DOHH2 (cell line): ENCODE measurements around the gene CMKLR1.

Experiments used
- H3F3A ChIP-seq: fragments of 200-600 bp; sonication (generic), shearing (Covaris generic); 2 replicates; pipeline ENCODE4 v1.6.0; 2016; ENCODE audit warnings: antibody characterized with exemption, mild to moderate bottlenecking; ENCODE audit not compliant: control insufficient read depth, insufficient read depth
- H3K27ac ChIP-seq: fragments of 200-600 bp; sonication (generic); 2 replicates; pipeline ENCODE4 v1.5.1; 2014; ENCODE audit warnings: low read depth, mild to moderate bottlenecking, low read length, moderate library complexity
- H3K27me3 ChIP-seq: fragments of 200-600 bp; sonication (generic); 2 replicates; pipeline ENCODE4 v1.6.1; 2014; ENCODE audit warnings: mild to moderate bottlenecking, low read length, mixed read lengths; ENCODE audit not compliant: control insufficient read depth
- H3K36me3 ChIP-seq: fragments of 200-600 bp; sonication (generic); 2 replicates; pipeline ENCODE4 v1.6.1; 2014; ENCODE audit warnings: mild to moderate bottlenecking, low read length, moderate library complexity, mixed read lengths; ENCODE audit not compliant: control insufficient read depth
- H3K4me1 ChIP-seq: fragments of 200-600 bp; sonication (generic); 2 replicates; pipeline ENCODE4 v1.6.1; 2014; ENCODE audit warnings: mild to moderate bottlenecking, low read length, mixed read lengths; ENCODE audit not compliant: control insufficient read depth
- H3K4me2 ChIP-seq: fragments of 200-600 bp; sonication (generic); 2 replicates; pipeline ENCODE4 v1.6.0; 2014; ENCODE audit warnings: mild to moderate bottlenecking, low read length, moderate library complexity
- H3K4me3 ChIP-seq: fragments of 200-600 bp; sonication (generic); 2 replicates; pipeline ENCODE4 v1.5.1; 2014; ENCODE audit warnings: mild to moderate bottlenecking, low read length, mixed read lengths
- H3K79me2 ChIP-seq: fragments of 200-600 bp; sonication (generic); 2 replicates; pipeline ENCODE4 v1.6.1; 2014; ENCODE audit warnings: mild to moderate bottlenecking, low read length, mixed read lengths; ENCODE audit not compliant: control insufficient read depth
- H3K9me2 ChIP-seq: fragments of 200-600 bp; sonication (generic); replicated peaks from 2 replicates; pipeline ENCODE4 v1.6.1; 2014; ENCODE audit warnings: mild to moderate bottlenecking, low read length, mixed read lengths; ENCODE audit not compliant: control insufficient read depth
- H3K9me3 ChIP-seq: fragments of 200-600 bp; sonication (generic); 2 replicates; pipeline ENCODE4 v1.6.1; 2014; ENCODE audit warnings: antibody characterized with exemption, low read length, mixed read lengths; ENCODE audit not compliant: control insufficient read depth, insufficient read depth
- H4K20me1 ChIP-seq: fragments of 200-600 bp; sonication (generic); 2 replicates; pipeline ENCODE4 v1.6.0; 2014; ENCODE audit warnings: low read depth, mild to moderate bottlenecking, antibody characterized with exemption, low read length, moderate library complexity; ENCODE audit not compliant: control insufficient read depth, insufficient read depth
- CTCF ChIP-seq: fragments of 200-600 bp; sonication (generic); IDR thresholded peaks from one replicate; pipeline ENCODE4 v1.5.1; 2014; ENCODE audit warnings: antibody characterized with exemption, mild to moderate bottlenecking, low read depth, low read length; ENCODE audit not compliant: poor library complexity, severe bottlenecking
- EZH2phosphoT487 ChIP-seq: fragments of 200-600 bp; sonication (generic); IDR thresholded peaks from 2 replicates; pipeline ENCODE4 v1.6.1; 2017; ENCODE audit warnings: borderline replicate concordance, mild to moderate bottlenecking, antibody characterized with exemption, low read length, moderate library complexity, mixed read lengths

CMKLR1 gene

GRCh38 chr12:108341854-108342847 lies 3.0 kb upstream of the CMKLR1 start:
- H3K4me2 ChIP-seq = no peak overlapping the region
- TF ChIP-seq EZH2phosphoT487 (no peak), CTCF (no peak)
- H3K9me3 ChIP-seq = no peaks in the 10 kb centered on the region

DNA sequence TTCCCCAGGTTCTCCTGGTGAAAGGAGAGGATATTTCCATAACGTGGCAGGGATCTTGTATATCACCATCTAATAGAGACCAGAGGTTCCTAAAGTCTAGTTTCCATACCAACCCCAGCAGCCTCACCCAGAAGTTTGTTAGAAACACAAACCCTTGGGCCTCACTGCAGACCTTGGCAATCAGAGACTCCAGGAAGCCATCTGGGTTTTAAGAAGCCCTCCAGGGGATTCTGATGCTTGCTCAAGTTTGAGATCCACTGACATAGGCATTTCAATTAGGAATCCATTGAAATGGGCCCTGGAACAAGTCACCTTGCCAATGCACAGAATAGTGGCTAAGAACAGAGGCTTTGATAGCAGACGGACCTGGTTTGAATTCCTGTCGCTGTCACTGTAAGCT lies 2.2 kb upstream of the CMKLR1 start:
- H3K4me2 ChIP-seq = no peak overlapping the region
- H3K4me3 ChIP-seq = no peak overlapping the region
- H3K79me2 ChIP-seq = no peaks in the 10 kb centered on the region
- H3K9me2 ChIP-seq = no peaks in the 10 kb centered on the region
- H3F3A ChIP-seq = no peaks in the 10 kb centered on the region
- TF ChIP-seq CTCF (no peak), EZH2phosphoT487 (no peak)
- no peaks in the 10 kb centered on the region for H3K36me3 ChIP-seq
- H3K27me3 ChIP-seq = peaks cover 31% of the 10 kb centered on the region
- H3K4me1 ChIP-seq = no peaks in the 10 kb centered on the region
- no peak overlapping the region for H3K27ac ChIP-seq
- H3K9me3 ChIP-seq = no peaks in the 10 kb centered on the region
- H4K20me1 ChIP-seq = no peaks in the 10 kb centered on the region

More at GRCh38 chr12:108341854-108342847, 3.0 kb upstream of the CMKLR1 start:
- H3K27me3 ChIP-seq = peaks cover 31% of the 10 kb centered on the region
- no peak overlapping the region for H3K27ac ChIP-seq
- no peaks in the 10 kb centered on the region for H3K79me2 ChIP-seq
- H3F3A ChIP-seq = no peaks in the 10 kb centered on the region
- no peaks in the 10 kb centered on the region for H3K36me3 ChIP-seq
- no peaks in the 10 kb centered on the region for H3K9me2 ChIP-seq
- H3K4me3 ChIP-seq = no peak overlapping the region
- H3K4me1 ChIP-seq = no peaks in the 10 kb centered on the region
- H4K20me1 ChIP-seq = no peaks in the 10 kb centered on the region

DNA sequence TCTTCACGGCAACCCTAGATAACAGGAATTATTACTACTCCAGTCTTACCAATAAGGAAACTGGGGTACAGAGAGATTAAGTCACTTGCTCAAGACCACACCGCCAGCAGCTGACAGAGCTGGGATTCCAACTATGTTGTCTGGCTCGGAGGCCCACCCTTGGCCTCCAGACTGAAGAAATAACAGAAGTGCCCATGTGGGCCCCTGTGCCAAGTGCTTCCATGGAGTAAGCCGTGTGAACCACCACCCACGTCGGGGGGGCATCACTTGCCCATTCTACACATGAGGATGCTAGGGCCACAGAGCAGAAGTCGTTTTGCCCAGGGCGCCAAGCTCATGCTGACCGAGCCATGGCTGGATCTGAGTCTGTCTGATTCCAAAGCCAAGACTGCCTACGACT lies 926 bp upstream of the CMKLR1 start:
- H3K27me3 ChIP-seq = peaks cover 31% of the 10 kb centered on the region
- no peak overlapping the region for H3K4me2 ChIP-seq
- no peaks in the 10 kb centered on the region for H3K4me1 ChIP-seq

More for the DNA sequence above, 926 bp upstream of the CMKLR1 start:
- no peaks in the 10 kb centered on the region for H4K20me1 ChIP-seq
- H3K79me2 ChIP-seq = no peaks in the 10 kb centered on the region
- H3F3A ChIP-seq = no peaks in the 10 kb centered on the region
- TF ChIP-seq EZH2phosphoT487 (no peak), CTCF (no peak)
- no peak overlapping the region for H3K4me3 ChIP-seq
- H3K36me3 ChIP-seq = no peaks in the 10 kb centered on the region
- H3K9me3 ChIP-seq = no peaks in the 10 kb centered on the region
- H3K9me2 ChIP-seq = no peaks in the 10 kb centered on the region
- H3K27ac ChIP-seq = no peak overlapping the region
